RWPE1 (cell line): ENCODE results near the gene PRR30.

Source experiments
- CTCF ChIA-PET: fragments of 350-600 bp; sonication (Branson Sonifier 250); formaldehyde crosslinking; extraction: SDS; loops from one replicate; lab custom pipeline; 2021; lab: Yijun Ruan, JAX
- POLR2A ChIA-PET: fragments of 400-600 bp; formaldehyde crosslinking; extraction: SDS; loops from one replicate; lab custom pipeline; 2020; ENCODE audit warnings: antibody characterized with exemption; ENCODE audit not compliant: low non-redundant PET; lab: Yijun Ruan, JAX
- DNase-seq: peaks from one replicate; pipeline ENCODE4 v3.0.0; 2012; ENCODE audit warnings: low spot score
- H3K27ac ChIP-seq: fragments of 450-650 bp; 2 replicates; pipeline ENCODE4 v1.5.1; 2017
- TF ChIP-seq, protein P1 (sequence below): fragments of 450-650 bp; conservative IDR thresholded peaks from 2 replicates; pipeline ENCODE4 v1.5.1; 2017; ENCODE audit warnings: low read depth, mild to moderate bottlenecking

Gene PRR30

DNA sequence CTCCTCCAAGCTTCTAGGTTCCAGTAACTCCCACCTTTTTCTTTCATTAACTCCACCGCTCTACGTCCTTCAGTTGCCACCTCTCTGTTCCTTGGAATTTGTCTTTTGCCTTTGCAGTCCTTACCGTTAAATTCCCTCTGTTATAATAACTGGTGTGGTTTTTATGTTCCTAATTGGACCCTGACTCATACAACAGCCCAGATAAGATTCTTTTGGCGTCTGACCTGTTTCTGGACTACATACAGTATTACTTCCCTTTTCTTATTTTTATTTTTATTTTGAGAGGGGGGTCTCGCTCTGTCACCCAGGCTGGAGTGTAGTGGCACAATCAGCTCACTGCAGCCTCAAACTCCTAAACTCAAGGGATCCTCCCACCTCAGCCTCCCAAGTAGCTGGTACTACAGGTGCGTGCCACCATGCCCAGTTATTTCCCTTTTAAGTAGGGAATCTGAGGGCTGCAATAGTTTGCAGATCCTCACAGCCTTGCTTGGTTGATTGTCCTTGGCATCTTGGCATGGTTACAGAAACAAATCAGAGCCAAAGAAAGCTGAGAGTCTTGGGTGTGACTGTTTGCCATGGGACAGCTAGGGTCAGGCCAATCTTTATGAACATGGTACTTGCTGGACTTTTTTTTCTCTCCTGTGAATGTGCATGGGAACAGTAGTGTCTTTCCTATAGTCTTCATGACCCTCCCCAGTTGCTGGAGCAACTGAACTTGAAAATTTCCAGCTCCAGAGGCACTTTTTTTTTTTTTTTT, 31.5 kb upstream of the PRR30 start:
- no peak overlapping the region for H3K27ac ChIP-seq
- TF ChIP-seq, protein P1, sequence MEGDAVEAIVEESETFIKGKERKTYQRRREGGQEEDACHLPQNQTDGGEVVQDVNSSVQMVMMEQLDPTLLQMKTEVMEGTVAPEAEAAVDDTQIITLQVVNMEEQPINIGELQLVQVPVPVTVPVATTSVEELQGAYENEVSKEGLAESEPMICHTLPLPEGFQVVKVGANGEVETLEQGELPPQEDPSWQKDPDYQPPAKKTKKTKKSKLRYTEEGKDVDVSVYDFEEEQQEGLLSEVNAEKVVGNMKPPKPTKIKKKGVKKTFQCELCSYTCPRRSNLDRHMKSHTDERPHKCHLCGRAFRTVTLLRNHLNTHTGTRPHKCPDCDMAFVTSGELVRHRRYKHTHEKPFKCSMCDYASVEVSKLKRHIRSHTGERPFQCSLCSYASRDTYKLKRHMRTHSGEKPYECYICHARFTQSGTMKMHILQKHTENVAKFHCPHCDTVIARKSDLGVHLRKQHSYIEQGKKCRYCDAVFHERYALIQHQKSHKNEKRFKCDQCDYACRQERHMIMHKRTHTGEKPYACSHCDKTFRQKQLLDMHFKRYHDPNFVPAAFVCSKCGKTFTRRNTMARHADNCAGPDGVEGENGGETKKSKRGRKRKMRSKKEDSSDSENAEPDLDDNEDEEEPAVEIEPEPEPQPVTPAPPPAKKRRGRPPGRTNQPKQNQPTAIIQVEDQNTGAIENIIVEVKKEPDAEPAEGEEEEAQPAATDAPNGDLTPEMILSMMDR = no peak
- no peak for DNase-seq
- POLR2A ChIA-PET = interaction anchor here (0.7 kb wide), 1 partner anchor 41 kb away, joined by 3 read pairs; the partner anchor contains the start of genes ATRAID and SLC5A6
- CTCF ChIA-PET = interaction anchor here (0.6 to 1.7 kb wide), 9 partner anchors 10 to 138 kb away, joined by 3 to 11 read pairs (median 6); partner anchors contain the start of gene TCF23

DNA sequence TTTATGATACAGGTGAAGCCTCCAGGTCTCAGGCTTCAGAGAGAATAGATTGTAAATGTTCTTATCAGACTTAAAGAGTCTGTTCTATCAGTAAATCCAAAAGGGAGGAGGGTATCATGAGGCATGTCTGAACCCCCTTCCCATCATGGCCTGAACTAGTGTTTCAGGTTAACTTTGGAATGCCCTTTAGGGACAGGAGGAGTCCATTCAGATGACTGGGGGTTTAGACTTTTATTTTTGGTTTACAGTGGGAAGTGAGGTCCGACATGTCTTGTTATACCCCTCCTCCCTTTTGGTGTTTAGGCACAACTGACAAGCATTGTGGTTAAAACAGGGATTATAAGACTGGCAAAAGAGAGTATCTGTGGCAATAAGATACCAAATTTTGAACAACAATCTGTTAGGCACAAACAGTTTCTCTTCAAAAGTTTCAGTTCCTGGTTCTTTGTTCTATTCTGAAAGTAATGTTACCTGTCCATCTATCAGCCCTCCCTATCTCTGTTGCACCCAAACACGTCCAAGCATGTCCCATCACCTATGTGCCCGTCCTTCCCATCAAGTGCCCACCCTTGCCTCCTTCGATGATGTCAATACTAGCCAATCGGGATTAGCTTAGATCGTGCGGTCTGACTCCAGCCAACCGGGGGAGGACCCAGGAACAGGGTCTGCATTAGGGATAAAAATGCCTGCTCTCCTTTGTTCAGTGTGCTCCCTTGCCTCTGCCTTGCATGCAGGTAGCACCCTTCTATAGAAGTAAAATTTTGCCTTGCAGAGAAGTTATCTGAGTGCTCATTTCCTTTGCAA, 26.0 kb upstream of the PRR30 start:
- TF ChIP-seq, protein P1 = no peak
- ChIA-PET POLR2A (no interaction called here), CTCF (no interaction called here)
- no peak for DNase-seq
- no peak overlapping the region for H3K27ac ChIP-seq

DNA sequence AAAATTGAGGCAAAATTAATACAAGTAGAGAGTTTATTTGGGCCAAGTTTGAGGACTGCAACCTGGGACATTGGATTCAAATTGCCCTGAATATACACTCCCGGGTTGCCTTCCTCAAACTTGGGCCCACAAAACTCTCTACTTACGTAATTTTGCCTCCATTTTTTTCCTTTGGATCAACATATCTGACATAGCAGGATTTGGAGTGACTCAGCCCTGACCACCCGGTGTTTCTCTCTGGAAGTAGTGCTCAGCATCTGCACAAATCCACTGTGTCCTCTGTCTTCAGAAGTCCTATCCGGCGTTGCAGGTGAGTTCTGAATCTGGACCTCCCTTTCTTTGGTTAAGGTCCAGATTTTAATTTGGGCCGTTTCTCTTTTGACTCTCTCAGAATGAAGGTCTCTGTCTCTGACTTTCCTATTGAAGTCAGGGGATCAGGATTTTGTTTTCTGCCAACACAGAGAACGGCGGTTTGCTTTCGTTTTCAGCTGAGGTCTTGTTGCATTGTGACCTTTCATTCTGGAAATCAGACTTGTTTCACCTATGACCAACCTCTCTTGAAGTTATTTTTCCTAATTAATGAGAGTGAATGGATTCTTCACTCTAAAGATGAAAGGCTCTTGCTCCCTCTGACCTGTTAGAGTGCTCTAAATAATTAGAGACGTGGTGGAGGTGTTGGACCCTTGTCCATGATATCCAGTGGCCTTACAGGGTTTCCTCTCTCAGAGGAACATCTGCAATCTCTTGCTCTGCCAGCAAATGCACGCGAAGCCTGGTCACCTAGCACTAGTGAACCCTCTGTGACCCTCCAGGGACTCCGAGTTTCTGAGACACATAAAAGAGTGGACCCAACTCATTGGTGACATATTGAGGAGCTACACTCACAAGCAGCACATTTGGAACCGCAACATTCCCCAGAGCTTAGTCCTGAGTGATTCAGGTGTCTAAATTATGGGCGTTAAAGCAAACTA, 23.2 kb upstream of the PRR30 start:
- DNase-seq = no peak
- TF ChIP-seq, protein P1 = no peak
- ChIA-PET CTCF (interaction anchor here (0.7 kb wide), 1 partner anchor 16 kb away, joined by 3 read pairs; no protein-coding TSS in a partner anchor), POLR2A (no interaction called here)
- H3K27ac ChIP-seq = no peak overlapping the region

DNA sequence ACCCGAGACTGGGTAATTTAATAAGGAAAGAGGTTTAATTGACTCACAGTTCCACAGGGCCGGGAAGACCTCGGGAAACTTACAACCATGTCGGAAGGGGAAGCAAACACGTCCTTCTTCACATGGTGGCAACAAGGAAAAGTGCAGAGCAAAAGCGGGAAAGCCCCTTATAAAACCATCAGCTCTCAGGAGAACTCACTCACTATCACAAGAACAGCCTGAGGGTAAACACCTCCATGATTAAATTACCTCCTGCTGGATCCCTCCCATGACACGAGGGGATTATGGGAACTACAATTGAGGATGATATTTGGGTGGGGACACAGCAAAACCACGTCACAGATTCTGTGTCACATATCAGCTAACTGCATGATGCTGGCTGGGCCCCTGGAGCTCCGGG, 21.0 kb upstream of the PRR30 start:
- ChIA-PET CTCF (interaction anchor here (0.9 kb wide), 1 partner anchor 10 kb away, joined by 4 read pairs; no protein-coding TSS in a partner anchor), POLR2A (interaction anchor here (0.6 kb wide), 1 partner anchor 269 kb away, joined by 3 read pairs; no protein-coding TSS in a partner anchor)
- no peak overlapping the region for H3K27ac ChIP-seq
- TF ChIP-seq, protein P1 = no peak
- DNase-seq = no peak

DNA sequence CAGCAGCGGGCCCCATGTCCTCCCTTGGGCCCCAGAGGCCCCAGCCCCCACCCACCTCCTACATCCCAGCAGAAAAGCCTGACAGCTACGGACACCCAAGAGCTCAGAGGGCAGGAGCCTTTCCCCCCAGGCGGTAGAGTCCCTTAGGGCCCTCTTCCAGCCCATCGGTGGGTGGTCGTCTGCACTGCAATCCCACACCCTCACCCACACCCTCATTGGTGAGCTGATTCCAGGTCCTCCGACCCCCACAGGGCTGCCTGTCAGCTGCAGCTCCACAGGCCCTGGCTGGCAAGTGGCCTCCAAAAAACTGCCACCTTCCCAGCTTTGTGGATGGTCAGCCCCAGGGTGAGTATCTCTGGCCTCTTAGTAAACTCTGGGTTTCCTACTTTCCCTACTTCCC, 20.1 kb upstream of the PRR30 start:
- TF ChIP-seq, protein P1 = no peak
- POLR2A ChIA-PET = no interaction called here
- CTCF ChIA-PET = interaction anchor here (1.1 to 3.0 kb wide), 2 partner anchors 11 to 41 kb away, joined by 4 to 11 read pairs; no protein-coding TSS in a partner anchor
- no peak overlapping the region for H3K27ac ChIP-seq
- DNase-seq = no peak
